Type B pancreatic cell (in vitro differentiated cells): ENCODE results near the gene PI4KA. TPM values are rescaled to one million over a fixed set of nuclear protein-coding genes. Genes with fewer than 3 reads are reported as not detected.
"Not testable (repeated sequence)": the region's sequence is repeated elsewhere in the genome, so short reads cannot be mapped to it uniquely, and the experiment has no call there.

ENCODE experiments used
- DNase-seq: peaks from one replicate; pipeline ENCODE4 v3.0.0; 2021; ENCODE audit warnings: mixed read lengths; ENCODE audit not compliant: unreplicated experiment; ENCODE audit errors: extremely low spot score
- H3K27ac Mint-ChIP-seq: 2 replicates; pipeline ENCODE4 v1.8.0; 2021; ENCODE audit warnings: mild to moderate bottlenecking, mixed read lengths
- H3K27me3 Mint-ChIP-seq: 2 replicates; pipeline ENCODE4 v1.8.0; 2021; ENCODE audit warnings: mixed read lengths
- H3K36me3 Mint-ChIP-seq: 2 replicates; pipeline ENCODE4 v1.8.0; 2021; ENCODE audit warnings: mixed read lengths
- H3K4me1 Mint-ChIP-seq: one replicate; pipeline ENCODE4 v1.8.0; 2021; ENCODE audit warnings: mixed read lengths; ENCODE audit not compliant: unreplicated experiment
- H3K4me3 Mint-ChIP-seq: 2 replicates; pipeline ENCODE4 v1.8.0; 2021; ENCODE audit warnings: mild to moderate bottlenecking, mixed read lengths
- H3K9me3 Mint-ChIP-seq: 2 replicates; pipeline ENCODE4 v1.8.0; 2021; ENCODE audit warnings: mixed read lengths
- CTCF ChIP-seq: fragments of 200-600 bp; sonication (generic); conservative IDR thresholded peaks from 2 replicates; pipeline ENCODE4 v1.5.0; 2021; ENCODE audit warnings: antibody characterized with exemption, mild to moderate bottlenecking
- total RNA-seq: library from RNA; stranded (reverse); gene quantifications from 2 replicates; pipeline ENCODE4 v1.2.1, GENCODE V29; 2021; ENCODE audit warnings: low replicate concordance

The PI4KA gene
- total RNA-seq, 1 donor from 2014 or later, result 120 TPM

DNA sequence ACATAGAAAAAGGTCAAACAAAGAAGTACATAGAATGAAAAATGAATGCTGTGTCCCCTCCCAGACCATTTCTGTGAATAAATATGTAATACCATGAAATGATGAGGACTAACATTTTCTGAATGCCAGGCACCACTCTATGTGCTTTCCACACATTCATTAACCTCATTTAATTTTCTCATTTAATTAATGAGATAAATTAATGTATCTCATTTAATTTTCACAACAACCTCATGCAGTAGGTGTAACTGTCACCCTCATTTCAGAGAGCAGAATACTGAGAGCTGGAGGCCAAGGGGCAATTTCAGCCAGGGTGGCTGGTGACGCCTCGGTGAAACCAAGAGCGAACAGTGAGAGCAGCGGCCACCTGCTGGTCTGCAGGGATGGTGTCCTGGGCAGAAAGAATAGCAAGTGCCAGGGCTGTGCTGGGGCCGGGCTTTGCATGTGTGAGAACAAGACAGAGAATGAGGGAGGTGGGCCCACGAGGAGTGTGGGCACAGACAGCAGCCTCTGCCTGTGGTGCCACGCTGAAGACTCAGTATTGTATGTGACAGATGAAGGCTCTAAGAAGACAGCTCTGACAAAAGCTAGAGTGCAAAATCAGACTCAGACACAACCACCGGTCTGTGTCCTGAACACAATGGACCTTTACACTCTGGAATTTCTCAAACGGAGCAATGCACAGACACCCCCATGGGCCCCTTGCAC lies 86.5 kb downstream of the PI4KA start:
- peak; percentile 62 for TF ChIP-seq CTCF
- Mint-ChIP-seq H3K9me3 (no peaks in the 10 kb centered on the region), H3K4me1 (no peaks in the 10 kb centered on the region), H3K36me3 (peaks cover 7% of the 10 kb centered on the region), H3K4me3 (no peak overlapping the region), H3K27ac (no peak overlapping the region), H3K27me3 (no peaks in the 10 kb centered on the region)
- no peak for DNase-seq

DNA sequence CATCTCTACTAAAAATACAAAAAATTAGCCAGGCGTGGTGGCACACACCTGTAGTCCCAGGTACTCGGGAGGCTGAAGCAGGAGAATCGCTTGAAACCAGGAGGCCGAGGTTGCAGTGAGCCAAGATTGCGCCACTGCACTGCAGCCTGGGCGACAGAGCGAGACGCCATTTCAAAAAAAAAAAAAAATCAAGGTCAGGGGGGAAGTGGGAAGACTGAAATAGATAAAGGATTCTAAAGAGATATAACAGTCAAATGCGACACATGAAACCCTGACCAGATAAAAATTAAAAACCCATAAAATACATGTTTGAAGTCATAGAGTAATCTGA lies 89.2 kb downstream of the PI4KA start:
- H3K4me1 Mint-ChIP-seq, DNase-seq, H3K27me3 Mint-ChIP-seq, H3K9me3 Mint-ChIP-seq, H3K4me3 Mint-ChIP-seq, H3K27ac Mint-ChIP-seq: not testable (repeated sequence)
- peaks cover 13% of the 10 kb centered on the region for H3K36me3 Mint-ChIP-seq

GRCh38 chr22:20766530-20766929 lies 92.1 kb downstream of the PI4KA start:
- no peak for DNase-seq
- H3K4me1 Mint-ChIP-seq, result no peaks in the 10 kb centered on the region
- H3K27ac Mint-ChIP-seq, result no peak overlapping the region
- H3K4me3 Mint-ChIP-seq, result no peak overlapping the region
- TF ChIP-seq CTCF, result no peak
- H3K9me3 Mint-ChIP-seq, result no peaks in the 10 kb centered on the region
- H3K36me3 Mint-ChIP-seq, result peaks cover 16% of the 10 kb centered on the region
- no peaks in the 10 kb centered on the region for H3K27me3 Mint-ChIP-seq

DNA sequence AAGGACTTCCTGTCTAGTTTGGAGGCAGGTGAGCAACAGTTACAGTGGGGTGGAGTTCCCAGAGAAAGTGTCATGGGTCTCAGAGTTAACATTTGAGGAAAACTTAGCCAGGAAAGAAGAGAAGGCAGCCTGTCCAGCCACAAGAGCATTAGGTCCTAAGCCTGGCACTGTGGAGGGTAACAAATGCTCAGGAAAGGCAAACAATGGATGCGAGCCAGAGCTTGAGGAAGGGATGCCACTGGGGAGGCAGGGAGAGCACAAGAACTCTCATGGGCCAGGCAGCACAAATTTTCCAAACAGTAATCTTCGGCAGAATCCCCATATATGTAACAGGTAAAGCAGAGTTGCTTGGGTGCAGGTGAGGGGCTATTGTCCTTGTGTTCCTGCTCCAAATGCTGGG lies 92.7 kb downstream of the PI4KA start:
- Mint-ChIP-seq H3K27me3 (no peaks in the 10 kb centered on the region), H3K27ac (no peak overlapping the region), H3K4me3 (no peak overlapping the region), H3K9me3 (no peaks in the 10 kb centered on the region), H3K36me3 (peaks cover 16% of the 10 kb centered on the region), H3K4me1 (no peaks in the 10 kb centered on the region)
- TF ChIP-seq CTCF, result no peak
- DNase-seq, result no peak

DNA sequence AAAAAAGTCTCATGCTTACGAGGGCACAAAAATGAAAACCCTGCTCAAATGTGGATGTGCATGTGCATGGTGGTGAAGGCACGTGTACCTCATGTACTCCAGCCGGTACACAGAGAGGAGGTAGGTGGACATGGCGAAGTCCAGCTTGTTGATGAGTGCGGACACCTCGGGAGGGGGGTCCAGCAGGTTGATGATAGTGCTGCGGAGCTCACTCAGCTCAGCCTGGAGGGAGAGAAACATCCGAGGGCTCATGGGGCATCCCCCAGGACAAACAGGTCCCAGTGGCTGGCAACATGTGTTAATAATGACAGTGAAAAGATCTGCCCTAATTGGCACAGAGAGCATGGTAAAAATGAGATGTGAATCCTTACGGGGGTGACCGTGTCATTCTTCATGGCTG lies 93.9 kb downstream of the PI4KA start:
- no peaks in the 10 kb centered on the region for H3K4me1 Mint-ChIP-seq
- TF ChIP-seq CTCF, result no peak
- no peak for DNase-seq
- H3K4me3 Mint-ChIP-seq, result no peak overlapping the region
- H3K27me3 Mint-ChIP-seq, result no peaks in the 10 kb centered on the region
- peaks cover 14% of the 10 kb centered on the region for H3K36me3 Mint-ChIP-seq
- no peak overlapping the region for H3K27ac Mint-ChIP-seq
- no peaks in the 10 kb centered on the region for H3K9me3 Mint-ChIP-seq

DNA sequence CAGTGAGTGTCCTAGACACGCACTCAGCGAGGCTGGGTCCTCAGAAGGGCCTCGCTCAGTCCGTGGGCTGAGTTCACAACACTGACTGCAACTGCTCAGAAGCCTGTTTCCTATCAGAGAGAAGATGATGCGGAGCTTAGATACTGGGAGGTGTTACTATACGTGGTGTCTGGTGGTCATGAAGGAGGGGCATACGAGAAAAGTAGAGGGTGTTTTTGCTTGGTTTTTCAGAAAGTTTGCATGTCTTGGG lies 94.2 kb downstream of the PI4KA start:
- DNase-seq, result no peak
- H3K4me1 Mint-ChIP-seq, result no peaks in the 10 kb centered on the region
- peaks cover 12% of the 10 kb centered on the region for H3K36me3 Mint-ChIP-seq
- H3K27me3 Mint-ChIP-seq, result no peaks in the 10 kb centered on the region
- H3K9me3 Mint-ChIP-seq, result no peaks in the 10 kb centered on the region
- no peak overlapping the region for H3K4me3 Mint-ChIP-seq
- TF ChIP-seq CTCF, result no peak
- no peak overlapping the region for H3K27ac Mint-ChIP-seq
